GM23248 (cell line): Measurements from ENCODE around the gene KIF1B.

Source experiments
- EZH2 ChIP-seq: fragments of 200-600 bp; sonication (generic); IDR thresholded peaks from 2 replicates; pipeline ENCODE4 v1.6.1; 2018; ENCODE audit warnings: antibody characterized with exemption, mild to moderate bottlenecking; ENCODE audit not compliant: insufficient read depth, poor library complexity, severe bottlenecking
- EZH2phosphoT487 ChIP-seq: fragments of 200-600 bp; sonication (generic); IDR thresholded peaks from 2 replicates; pipeline ENCODE4 v1.6.1; 2018; ENCODE audit warnings: antibody characterized with exemption, moderate library complexity, mild to moderate bottlenecking, low read depth; ENCODE audit not compliant: insufficient read depth

DNA sequence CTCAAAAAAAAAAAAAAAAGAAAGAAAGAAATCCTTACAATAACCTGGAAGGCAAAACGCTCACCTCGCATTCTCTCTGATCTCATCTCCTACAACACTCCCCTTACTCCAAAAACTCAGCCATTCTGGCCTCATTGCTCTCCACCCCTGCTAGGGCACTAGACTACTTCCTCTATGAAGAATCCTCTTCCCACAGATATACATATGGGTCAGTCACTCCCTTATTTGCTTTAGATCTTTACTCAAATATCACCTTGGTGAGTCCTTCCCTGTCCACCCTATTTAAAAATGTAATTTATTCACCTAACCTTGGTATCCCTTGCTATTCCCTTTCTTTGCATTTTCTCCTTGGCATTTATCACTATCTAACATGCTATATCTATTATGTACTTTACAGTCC lies 24.6 kb upstream of the KIF1B start:
- no peak for TF ChIP-seq EZH2
- no peak for TF ChIP-seq EZH2phosphoT487
